D721Med (cell line): Measurements from ENCODE around the gene ZNF710.

Source experiments
- DNase-seq: peaks from one replicate; pipeline ENCODE4 v3.0.0; 2011; ENCODE audit warnings: low spot score; ENCODE audit not compliant: insufficient read length
- FAIRE-seq: peaks from 2 replicates; lab custom pipeline; 2011; peaks lifted over from hg19 to GRCh38; lab: Jason Lieb, UNC
- TF ChIP-seq, protein P1 (sequence below): IDR thresholded peaks from 2 replicates; pipeline ENCODE4 v1.5.1; 2012; ENCODE audit warnings: mild to moderate bottlenecking, control low read depth; ENCODE audit not compliant: insufficient read depth; ENCODE audit errors: missing control alignments

ZNF710 gene

DNA sequence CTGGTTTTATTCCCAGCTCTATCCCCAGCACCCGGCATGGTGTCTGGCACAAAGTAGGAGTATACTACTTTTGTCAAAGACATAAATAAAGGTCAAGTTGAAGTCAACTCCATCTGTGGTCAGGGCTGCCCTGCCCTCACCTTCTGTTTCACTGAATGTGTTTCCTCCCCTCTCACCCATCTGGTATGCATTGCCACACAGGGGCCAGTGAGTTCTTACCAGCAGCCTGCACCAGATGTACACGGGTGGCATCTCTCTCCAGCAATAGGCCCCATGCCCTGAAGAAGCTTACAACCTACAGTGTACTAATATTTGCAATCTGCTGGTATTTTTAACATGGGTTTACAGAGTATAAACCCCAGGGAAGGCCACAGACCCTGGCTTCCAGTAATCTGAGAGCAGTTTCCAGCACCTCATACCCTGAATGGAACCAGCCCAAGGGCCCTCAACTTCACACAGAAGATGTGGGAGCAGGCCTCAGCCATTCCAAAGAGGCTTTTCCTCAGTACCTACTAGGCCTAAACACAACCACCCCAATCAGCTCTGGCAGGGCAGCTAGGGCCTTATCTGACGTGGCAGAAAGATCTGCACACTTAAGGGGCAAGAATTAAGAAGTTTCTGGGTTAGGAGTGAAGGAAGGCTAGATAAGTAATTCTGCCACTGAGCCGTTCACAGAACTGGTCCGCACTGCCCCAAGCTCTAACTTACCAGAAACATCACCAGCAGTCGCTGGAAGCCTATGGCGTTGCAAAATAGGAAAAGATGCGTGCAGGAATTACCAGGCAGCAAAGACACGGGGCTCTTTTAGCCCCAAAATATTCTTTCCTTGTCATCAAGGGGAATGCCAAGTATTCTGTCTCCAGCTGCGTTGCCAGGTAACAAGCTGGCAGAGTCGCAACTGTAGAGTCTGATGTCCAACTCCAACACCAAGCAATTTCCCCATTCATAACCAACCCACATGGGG lies 99.0 kb downstream of the ZNF710 start:
- DNase-seq: no peak

DNA sequence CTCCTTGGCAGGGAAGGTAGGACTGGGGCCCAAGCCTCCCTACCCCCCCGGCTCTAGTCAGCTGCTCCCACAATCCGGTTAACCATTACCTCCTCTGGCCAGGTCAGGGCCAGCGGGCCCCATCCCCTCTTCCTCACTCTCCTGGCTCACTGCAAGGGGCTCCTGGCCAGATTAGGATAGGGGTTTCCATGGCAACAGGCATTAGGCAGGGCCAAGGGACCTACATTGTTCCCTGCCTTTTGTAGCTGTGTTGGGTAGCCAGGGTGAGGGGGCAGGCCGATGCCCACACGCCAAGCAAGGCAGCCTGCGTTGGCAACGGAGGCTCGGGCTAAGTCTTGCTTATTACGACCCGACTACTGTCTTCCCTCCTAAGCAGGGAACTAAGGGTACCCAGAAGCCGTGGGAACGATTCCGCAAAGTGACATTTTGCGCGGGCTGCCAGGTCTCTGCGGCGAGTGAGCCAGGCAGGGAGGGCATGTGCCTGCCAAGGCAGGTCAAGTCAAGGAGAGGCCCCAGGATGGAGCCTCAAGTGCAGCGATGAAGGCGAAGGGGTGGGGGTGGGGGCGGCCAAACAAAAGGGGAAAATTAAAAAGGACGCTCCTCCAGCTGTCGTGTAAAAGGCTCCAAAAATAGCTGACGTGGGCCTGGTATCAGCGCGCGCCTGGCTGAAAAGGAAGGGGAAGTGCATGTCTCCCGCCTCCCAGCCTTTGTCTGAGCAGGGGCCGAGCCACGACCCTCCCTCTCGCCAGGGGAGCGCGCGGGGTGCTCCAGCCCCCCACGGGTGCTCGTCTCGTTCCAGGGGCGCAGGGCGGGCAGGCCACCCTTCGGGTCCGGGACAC lies 100.2 kb downstream of the ZNF710 start:
- TF ChIP-seq, protein P1, sequence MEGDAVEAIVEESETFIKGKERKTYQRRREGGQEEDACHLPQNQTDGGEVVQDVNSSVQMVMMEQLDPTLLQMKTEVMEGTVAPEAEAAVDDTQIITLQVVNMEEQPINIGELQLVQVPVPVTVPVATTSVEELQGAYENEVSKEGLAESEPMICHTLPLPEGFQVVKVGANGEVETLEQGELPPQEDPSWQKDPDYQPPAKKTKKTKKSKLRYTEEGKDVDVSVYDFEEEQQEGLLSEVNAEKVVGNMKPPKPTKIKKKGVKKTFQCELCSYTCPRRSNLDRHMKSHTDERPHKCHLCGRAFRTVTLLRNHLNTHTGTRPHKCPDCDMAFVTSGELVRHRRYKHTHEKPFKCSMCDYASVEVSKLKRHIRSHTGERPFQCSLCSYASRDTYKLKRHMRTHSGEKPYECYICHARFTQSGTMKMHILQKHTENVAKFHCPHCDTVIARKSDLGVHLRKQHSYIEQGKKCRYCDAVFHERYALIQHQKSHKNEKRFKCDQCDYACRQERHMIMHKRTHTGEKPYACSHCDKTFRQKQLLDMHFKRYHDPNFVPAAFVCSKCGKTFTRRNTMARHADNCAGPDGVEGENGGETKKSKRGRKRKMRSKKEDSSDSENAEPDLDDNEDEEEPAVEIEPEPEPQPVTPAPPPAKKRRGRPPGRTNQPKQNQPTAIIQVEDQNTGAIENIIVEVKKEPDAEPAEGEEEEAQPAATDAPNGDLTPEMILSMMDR: no peak
- no peak for DNase-seq
- no peak for FAIRE-seq

More for the DNA sequence above, 99.0 kb downstream of the ZNF710 start:
- no peak for FAIRE-seq
- TF ChIP-seq, protein P1: no peak

DNA sequence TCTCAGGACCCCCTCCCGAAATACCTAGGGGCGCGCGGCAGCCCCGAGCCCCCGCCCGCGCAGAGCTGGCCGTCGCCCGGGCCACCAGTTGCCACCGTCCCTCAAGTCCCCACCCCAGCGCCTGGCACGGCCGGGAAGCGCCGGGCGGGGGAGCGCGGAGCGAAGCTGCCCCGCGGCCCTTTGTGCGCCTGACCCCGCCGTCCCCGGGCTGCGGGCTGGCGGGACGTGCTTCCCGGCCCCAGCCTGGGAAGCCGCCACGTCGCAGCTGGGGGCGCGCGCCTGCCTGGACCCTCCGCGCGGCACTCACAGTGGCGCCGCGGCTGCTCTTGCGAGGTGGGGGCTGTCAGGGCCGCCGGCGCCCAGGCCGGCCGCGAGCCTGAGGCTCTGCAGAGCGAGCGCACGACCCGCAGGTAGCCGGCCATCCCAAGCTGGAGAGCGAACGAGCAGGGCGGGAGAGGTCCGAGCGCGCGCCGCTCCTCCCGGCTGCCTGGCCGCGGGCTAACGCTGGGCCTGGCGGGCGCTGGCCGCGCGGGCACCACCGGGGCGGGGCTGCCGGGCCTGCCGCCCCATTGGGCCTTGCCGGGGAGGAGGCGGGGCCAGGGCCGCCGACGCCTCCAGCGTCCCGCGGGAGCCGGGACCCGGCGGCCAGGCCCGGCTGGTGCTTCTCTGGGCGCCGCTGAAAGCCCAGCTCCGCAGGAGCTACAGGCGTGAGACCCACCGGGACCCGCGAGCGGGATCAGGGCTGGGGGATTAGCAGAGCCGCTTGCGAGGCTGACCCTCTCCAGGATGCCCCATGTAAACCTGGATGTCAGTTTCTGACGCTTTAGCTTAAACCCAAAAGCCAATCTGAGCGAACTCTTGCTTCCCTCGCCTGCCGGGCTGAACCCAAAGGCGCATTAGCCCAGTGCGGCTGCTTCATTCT lies 101.1 kb downstream of the ZNF710 start, which contains the start of gene IDH2:
Gene IDH2 (minus strand): TSS at position 500 of the 922 bp plus-strand sequence. CDS start 78 bp downstream, at position 422.
- TF ChIP-seq, protein P1: no peak
- peak; percentile 80 for DNase-seq
- no peak for FAIRE-seq

DNA sequence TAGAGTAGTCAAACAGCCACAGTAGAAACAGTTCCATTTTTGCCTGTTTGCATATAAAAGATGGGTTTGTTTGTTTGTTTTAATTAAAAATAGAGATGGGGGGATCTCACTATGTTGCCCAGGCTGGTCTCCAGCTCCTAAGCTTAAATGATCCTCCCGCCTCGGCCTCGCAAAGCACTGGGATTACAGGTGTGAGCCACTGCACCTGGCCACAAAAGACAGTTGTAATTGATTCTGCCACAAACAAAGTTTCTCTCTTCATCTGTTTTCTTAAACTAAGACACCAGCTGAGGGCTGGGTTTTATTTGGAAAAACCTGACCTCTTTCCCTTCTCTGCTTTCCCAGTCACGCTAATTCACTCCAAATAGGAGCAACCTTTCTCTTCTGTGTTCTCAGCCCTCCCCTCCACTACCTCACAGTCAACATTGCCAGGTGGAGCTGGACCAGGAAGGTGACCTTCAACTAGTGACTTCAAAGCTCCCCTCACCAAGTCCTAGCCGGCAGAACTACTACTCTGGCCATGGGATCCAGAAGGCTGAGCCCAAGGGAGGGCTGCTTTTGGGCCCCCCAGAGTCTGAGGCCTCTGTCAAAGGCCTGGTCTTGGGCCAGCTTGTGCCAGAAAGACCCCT lies 102.7 kb downstream of the ZNF710 start:
- TF ChIP-seq, protein P1: no peak
- DNase-seq (no peak), FAIRE-seq (no peak)

DNA sequence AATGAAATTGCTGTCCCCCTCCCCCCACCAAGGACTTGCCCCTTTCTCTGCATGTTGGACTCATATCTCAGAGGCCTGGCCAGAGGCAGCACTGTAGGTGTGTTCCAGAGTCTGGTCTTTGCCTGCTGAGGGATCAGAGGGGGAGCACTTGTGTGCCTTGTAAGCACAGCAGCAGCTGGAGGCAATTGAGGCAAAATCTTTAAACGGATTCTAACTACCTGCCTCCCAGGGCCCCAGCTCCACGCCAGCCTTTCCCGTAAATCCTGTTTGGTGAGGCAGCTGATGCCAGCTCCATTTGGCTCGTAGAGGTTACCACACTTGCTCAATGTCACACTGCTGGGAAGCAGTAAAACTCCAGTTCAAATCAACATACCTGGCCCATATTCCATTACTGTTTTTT lies 103.4 kb downstream of the ZNF710 start:
- TF ChIP-seq, protein P1: no peak
- no peak for FAIRE-seq
- DNase-seq: no peak

DNA sequence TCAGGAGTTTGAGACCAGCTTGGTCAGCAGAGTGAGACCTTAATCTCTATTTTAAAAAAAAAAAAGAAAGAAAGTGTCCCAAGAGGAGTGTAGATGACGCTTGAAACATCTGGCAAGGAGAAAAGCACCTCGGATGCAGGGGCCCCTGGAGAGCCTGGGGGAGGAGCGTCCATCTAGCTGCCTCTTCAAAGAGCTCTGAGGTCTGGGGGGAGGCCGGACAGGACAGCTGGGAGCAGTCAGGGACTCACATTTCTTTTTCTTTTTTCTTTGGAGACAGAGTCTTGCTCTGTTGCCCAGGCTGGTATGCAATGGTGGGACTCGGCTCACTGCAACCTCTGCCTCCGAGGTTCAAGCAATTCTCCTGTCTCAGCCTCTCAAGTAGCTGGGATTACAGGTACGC lies 104.4 kb downstream of the ZNF710 start:
- no peak for DNase-seq

More for the DNA sequence above, 104.4 kb downstream of the ZNF710 start:
- TF ChIP-seq, protein P1: no peak
- no peak for FAIRE-seq
